Measurements from ENCODE around the gene PDE6G.

GRCh38 chr17:81608605-81609004, 47.7 kb downstream of the PDE6G start:
- TF ChIP-seq CTCF (IDR thresholded peaks at IDR 0.05) (no peak), EZH2 (IDR thresholded peaks at IDR 0.05) (no peak), EZH2phosphoT487 (IDR thresholded peaks at IDR 0.05) (no peak)
